Measurements from ENCODE around the gene POLK.
"Not testable (repeated sequence)": the region's sequence is repeated elsewhere in the genome, so short reads cannot be mapped to it uniquely, and the experiment has no call there.

POLK gene

GRCh38 chr5:75510836-75511434 lies 756 bp upstream of the POLK start:
- DNase-seq: no peak

GRCh38 chr5:75512383-75513074 lies 838 bp downstream of the POLK start:
- DNase-seq: no peak

GRCh38 chr5:75513841-75514240 lies 2.1 kb downstream of the POLK start:
- DNase-seq: no peak

DNA sequence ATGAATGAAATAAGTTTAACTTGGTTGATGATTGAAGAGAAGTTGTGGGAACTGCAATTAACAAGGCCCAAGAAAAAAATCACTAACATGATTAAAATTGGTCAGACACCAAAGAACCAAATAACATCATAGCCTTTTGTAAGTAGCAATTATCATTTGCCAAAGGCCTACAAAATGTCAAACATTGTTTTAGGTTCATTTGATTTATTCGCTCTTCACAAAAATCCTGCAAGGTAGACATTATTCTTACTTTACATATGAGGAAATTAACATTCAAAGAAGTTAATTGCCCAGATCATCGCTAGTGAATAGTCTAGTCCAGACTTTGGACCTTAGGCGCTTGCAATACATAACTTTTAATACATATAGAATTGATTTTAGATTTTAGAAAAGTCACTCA lies 2.6 kb downstream of the POLK start:
- no peak for DNase-seq

- DNase-seq: no peak
Measured at GRCh38 chr5:75519761-75520160, 8.1 kb downstream of the POLK start.

DNA sequence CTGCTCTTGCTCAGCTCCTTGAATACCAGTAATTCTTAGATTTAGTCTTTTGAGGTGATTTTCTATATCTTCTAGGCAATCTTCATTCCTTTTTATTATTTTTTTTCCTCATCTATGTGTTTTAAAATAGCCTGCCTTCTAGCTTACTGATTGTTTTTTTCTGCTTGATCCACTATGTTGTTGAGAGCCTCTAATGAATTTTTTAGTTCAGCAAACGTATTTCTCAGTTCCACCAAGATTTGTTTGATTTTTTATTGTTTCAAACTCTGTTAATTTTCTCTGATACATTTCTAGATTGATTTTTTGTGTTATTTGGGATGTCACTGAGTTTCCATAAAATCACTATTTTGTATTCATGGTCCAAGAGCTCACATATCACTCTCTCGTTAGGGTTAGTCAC lies 9.5 kb downstream of the POLK start:
- DNase-seq: no peak

GRCh38 chr5:75522025-75522424 lies 10.3 kb downstream of the POLK start:
- DNase-seq: no peak

GRCh38 chr5:75522542-75522941 lies 10.9 kb downstream of the POLK start:
- DNase-seq: no peak

DNA sequence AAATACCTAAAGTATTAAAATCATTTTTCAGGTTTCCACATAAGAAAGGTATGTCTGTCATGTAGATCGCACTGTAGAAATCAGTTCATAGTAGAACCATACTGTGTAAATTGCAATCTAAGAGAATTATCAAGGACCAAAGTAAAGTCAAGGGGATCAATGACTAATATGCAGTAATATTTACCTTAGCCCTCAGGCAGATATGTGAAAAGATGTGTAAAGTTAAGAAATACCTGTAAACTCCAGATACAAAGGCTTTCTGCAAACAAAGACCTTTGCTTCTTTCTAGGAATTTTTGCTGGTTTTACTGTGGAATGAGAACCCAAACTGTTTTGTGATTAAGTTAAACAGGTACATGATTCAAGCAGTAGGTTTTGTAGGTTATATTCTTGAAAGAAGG lies 11.6 kb downstream of the POLK start:
- DNase-seq: no peak

- DNase-seq: no peak
Measured at GRCh38 chr5:75524071-75524470, 12.4 kb downstream of the POLK start.

DNA sequence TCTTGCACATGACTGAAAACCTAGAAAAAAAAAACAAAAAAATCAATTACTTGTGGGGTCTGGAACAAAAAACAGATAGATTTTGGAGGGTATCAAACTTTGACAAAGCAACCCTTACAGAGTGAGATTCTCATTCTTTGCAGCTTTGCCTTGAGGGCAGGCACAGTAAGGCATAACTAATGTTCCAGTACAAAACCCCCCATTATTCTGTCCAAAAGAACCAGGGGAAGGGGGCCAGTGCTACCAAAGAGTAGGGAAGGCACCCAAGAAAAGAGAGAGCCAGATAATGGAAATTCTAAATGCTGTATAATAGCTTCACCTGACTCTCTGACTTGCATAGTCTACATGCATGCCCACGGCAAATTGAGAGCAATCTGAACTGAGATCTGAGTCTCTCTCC lies 12.9 kb downstream of the POLK start:
- no peak for DNase-seq

DNA sequence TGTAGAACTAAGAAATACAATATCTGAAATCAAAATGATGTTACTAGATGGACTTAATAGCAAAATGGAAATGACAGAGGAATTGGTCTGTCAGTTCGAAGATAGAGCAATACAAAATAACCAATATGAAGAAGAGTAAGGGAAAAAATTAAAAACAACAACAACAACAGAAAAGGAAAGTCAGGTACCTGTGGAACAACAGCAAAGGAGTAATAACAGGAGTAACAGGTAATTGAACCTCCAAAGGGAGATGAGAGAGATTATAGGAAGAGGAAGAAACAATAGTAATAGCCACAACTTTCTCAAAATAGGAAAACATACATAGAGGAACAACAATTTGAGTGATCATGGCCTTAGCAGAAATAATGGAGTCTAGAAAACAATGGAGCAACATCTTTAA lies 13.7 kb downstream of the POLK start:
- DNase-seq: no peak

DNA sequence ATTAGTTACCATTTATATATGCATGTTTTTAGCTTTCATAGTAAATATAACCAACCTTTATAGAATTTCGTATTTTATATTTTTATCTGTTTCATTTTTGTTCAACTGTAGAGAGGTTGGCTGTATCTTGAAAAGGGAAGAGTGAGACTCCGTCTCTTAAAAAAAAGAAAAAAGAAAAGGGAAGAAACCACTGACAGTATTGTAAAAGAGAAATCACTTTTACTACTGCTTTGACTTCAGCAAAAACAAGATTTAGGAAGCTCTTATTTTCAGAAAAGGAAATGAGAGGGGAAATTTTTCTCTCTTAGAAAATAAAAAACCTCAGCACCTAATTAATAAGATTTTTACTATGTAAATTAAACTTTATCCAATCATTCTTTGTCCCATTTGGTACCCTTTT lies 14.4 kb downstream of the POLK start:
- DNase-seq: no peak

GRCh38 chr5:75529185-75529584 lies 17.5 kb downstream of the POLK start:
- no peak for DNase-seq

GRCh38 chr5:75532190-75532589 lies 20.5 kb downstream of the POLK start:
- DNase-seq: no peak

GRCh38 chr5:75533716-75534115 lies 22.0 kb downstream of the POLK start:
- not testable (repeated sequence) for DNase-seq

- no peak for DNase-seq
Measured at GRCh38 chr5:75534734-75535133, 23.0 kb downstream of the POLK start.

DNA sequence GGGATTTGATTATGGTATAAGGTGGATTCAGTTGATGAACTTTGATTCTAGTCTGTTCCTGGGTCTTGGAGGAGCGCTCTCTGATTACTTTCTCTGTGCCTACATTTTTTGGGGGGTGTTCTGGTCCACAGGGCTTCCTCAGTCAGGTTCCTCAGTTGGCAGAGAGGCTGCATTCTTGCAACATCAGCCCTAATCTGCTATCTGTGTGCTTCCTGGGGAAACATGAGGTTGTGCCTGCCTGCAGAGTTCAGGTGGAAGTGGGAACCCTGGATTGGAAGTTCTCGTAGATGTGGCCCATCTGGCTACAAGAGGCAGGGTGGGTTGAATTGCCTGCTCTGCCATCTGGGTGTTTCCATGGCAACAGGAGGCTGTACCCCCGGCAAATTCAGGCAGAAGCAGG lies 24.5 kb downstream of the POLK start:
- no peak for DNase-seq

GRCh38 chr5:75536694-75537360 lies 25.1 kb downstream of the POLK start:
- DNase-seq: no peak

GRCh38 chr5:75538211-75538610 lies 26.5 kb downstream of the POLK start:
- DNase-seq: no peak

- DNase-seq: no peak
Measured at GRCh38 chr5:75545131-75545530, 33.4 kb downstream of the POLK start.

GRCh38 chr5:75546830-75547229 lies 35.1 kb downstream of the POLK start:
- no peak for DNase-seq

GRCh38 chr5:75547812-75548211 lies 36.1 kb downstream of the POLK start:
- no peak for DNase-seq

- no peak for DNase-seq
Measured at GRCh38 chr5:75550597-75550996, 38.9 kb downstream of the POLK start.

DNA sequence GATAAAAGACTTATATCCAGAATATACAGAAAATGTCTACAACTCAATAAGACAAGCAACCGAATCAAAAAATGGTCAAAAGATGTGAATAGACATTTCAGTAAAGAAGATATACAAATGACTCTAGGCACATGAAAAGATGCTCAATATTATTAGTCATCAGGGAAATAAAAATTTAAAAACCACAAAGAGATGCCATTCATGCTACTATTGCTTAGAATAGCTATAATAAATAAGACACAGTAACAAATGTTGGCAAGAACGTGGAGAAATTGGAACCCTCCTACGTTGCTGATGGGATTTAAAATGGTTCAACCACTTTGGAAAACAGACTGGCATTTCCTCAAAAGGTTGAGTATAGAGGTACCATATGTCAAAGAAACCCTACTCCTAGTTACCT lies 39.8 kb downstream of the POLK start:
- DNase-seq: no peak
